IMR-90 (cell line): Measurements from ENCODE around the gene MEIS2. TPM values are rescaled to one million over a fixed set of nuclear protein-coding genes. Genes with fewer than 3 reads are reported as not detected.

Source experiments
- ATAC-seq: fragments of 200-7000 bp; cut with Tn5 transposase; 2 replicates; pipeline ENCODE4 v1.9.1; 2020; ENCODE audit warnings: low read depth, mild to moderate bottlenecking, moderate library complexity
- BruUV-seq: library from RNA; stranded (reverse); fragments of 400-500 nt; replicated peaks from 2 replicates; lab custom pipeline; 2021; lab: Mats Ljungman, UMichigan
- CTCF ChIA-PET: fragments of 300-600 bp; formaldehyde crosslinking; extraction: SDS; loops from one replicate; lab custom pipeline; 2021; ENCODE audit warnings: antibody characterized with exemption; lab: Yijun Ruan, JAX
- POLR2A ChIA-PET: fragments of 300-600 bp; sonication (Branson Sonifier 250); formaldehyde crosslinking; loops from one replicate; lab custom pipeline; 2022; ENCODE audit warnings: antibody characterized with exemption; ENCODE audit not compliant: unreplicated experiment; lab: Charles Lee
- DNase-seq: peaks from one replicate; pipeline ENCODE4 v3.0.0; 2013
- H2AFZ ChIP-seq: replicated peaks from 2 replicates; pipeline ENCODE3; 2013; ENCODE audit warnings: low read length, mild to moderate bottlenecking; ENCODE audit not compliant: poor library complexity
- H2AK5ac ChIP-seq: 2 replicates; pipeline ENCODE4 v1.6.1; 2013; ENCODE audit warnings: low read depth, low read length, inconsistent platforms
- H2AK9ac ChIP-seq: replicated peaks from 2 replicates; pipeline ENCODE3; 2013; ENCODE audit warnings: mild to moderate bottlenecking, low read depth, low read length, moderate library complexity; ENCODE audit not compliant: poor library complexity
- H2BK120ac ChIP-seq: 2 replicates; pipeline ENCODE4 v1.6.1; 2013; ENCODE audit warnings: low read depth, low read length, inconsistent platforms
- H2BK15ac ChIP-seq: 3 replicates; pipeline ENCODE4 v1.6.1; 2013; ENCODE audit warnings: low read depth, low read length, inconsistent platforms
- H2BK20ac ChIP-seq: 2 replicates; pipeline ENCODE4 v1.6.1; 2013; ENCODE audit warnings: low read depth, mild to moderate bottlenecking, inconsistent platforms, low read length, moderate library complexity
- H2BK5ac ChIP-seq: 2 replicates; pipeline ENCODE4 v1.6.1; 2013; ENCODE audit warnings: mild to moderate bottlenecking, low read depth, low read length, inconsistent platforms; ENCODE audit not compliant: poor library complexity, severe bottlenecking
- H3K14ac ChIP-seq: replicated peaks from 2 replicates; pipeline ENCODE4 v1.6.1; 2013; ENCODE audit warnings: low read depth, low read length, inconsistent platforms
- H3K18ac ChIP-seq: 2 replicates; pipeline ENCODE4 v1.6.1; 2013; ENCODE audit warnings: low read depth, low read length, control low read depth
- H3K23ac ChIP-seq: 2 replicates; pipeline ENCODE4 v1.6.1; 2013; ENCODE audit warnings: low read depth, low read length, inconsistent platforms
- H3K27ac ChIP-seq: 2 replicates; pipeline ENCODE4 v1.5.1; 2013; ENCODE audit warnings: mild to moderate bottlenecking, control low read depth, low read length; ENCODE audit not compliant: insufficient read depth
- H3K27me3 ChIP-seq: 2 replicates; pipeline ENCODE4 v1.6.1; 2013; ENCODE audit warnings: low read length; ENCODE audit not compliant: control insufficient read depth, insufficient read depth
- H3K36me3 ChIP-seq: 2 replicates; pipeline ENCODE4 v1.6.1; 2013; ENCODE audit warnings: low read length, mixed read lengths; ENCODE audit not compliant: control insufficient read depth, insufficient read depth
- H3K4ac ChIP-seq: 2 replicates; pipeline ENCODE4 v1.6.1; 2013; ENCODE audit warnings: low read depth, low read length, inconsistent platforms
- H3K4me1 ChIP-seq: 2 replicates; pipeline ENCODE4 v1.6.1; 2013; ENCODE audit warnings: low read length, mixed read lengths; ENCODE audit not compliant: control insufficient read depth, insufficient read depth
- H3K4me2 ChIP-seq: 2 replicates; pipeline ENCODE4 v1.6.1; 2013; ENCODE audit warnings: low read depth, mild to moderate bottlenecking, control low read depth, low read length, moderate library complexity
- H3K4me3 ChIP-seq: 2 replicates; pipeline ENCODE4 v1.5.1; 2013; ENCODE audit warnings: low read depth, mild to moderate bottlenecking, control low read depth, low read length, moderate library complexity; ENCODE audit not compliant: insufficient read depth
- H3K56ac ChIP-seq: 2 replicates; pipeline ENCODE4 v1.6.1; 2013; ENCODE audit warnings: low read length, inconsistent platforms; ENCODE audit not compliant: insufficient read depth; ENCODE audit errors: extremely low read depth
- H3K79me1 ChIP-seq, 2 experiments: 2 replicates each; pipeline ENCODE4 v1.6.1; 2013; ENCODE audit warnings: low read length in 2 of 2, inconsistent platforms in 1 of 2, low read depth in 1 of 2
- H3K9ac ChIP-seq: 2 replicates; pipeline ENCODE4 v1.6.1; 2013; ENCODE audit warnings: low read depth, low read length, control low read depth
- H3K9me1 ChIP-seq: 2 replicates; pipeline ENCODE4 v1.6.1; 2013; ENCODE audit warnings: low read length, inconsistent platforms; ENCODE audit not compliant: insufficient read depth
- H3K9me3 ChIP-seq: 2 replicates; pipeline ENCODE4 v1.6.1; 2013; ENCODE audit warnings: low read length; ENCODE audit not compliant: control insufficient read depth, insufficient read depth
- H4K20me1 ChIP-seq: 2 replicates; pipeline ENCODE4 v1.6.1; 2013; ENCODE audit warnings: low read length, inconsistent platforms; ENCODE audit not compliant: insufficient read depth
- H4K5ac ChIP-seq: 2 replicates; pipeline ENCODE4 v1.6.1; 2013; ENCODE audit warnings: mild to moderate bottlenecking, low read depth, low read length, control low read depth
- H4K8ac ChIP-seq, 2 experiments: 2 replicates each; pipeline ENCODE4 v1.6.1; 2013; ENCODE audit warnings: low read depth in 2 of 2, low read length in 2 of 2, control low read depth in 1 of 2, inconsistent platforms in 1 of 2
- H4K91ac ChIP-seq: 2 replicates; pipeline ENCODE4 v1.6.1; 2013; ENCODE audit warnings: low read depth, low read length, inconsistent platforms; ENCODE audit not compliant: insufficient read depth
- BHLHE40 ChIP-seq: fragments of 150-350 bp; IDR thresholded peaks from 2 replicates; pipeline ENCODE4 v1.6.1; 2016; ENCODE audit warnings: mild to moderate bottlenecking, low read depth, low read length
- CEBPB ChIP-seq: IDR thresholded peaks from 2 replicates; pipeline ENCODE4 v1.6.1; 2012; ENCODE audit warnings: low read depth, low read length, improper control_type of control experiment
- CHD1 ChIP-seq: IDR thresholded peaks from 2 replicates; pipeline ENCODE4 v1.6.1; 2012; ENCODE audit warnings: low read depth, low read length, improper control_type of control experiment
- ELK1 ChIP-seq: fragments of 150-350 bp; IDR thresholded peaks from 2 replicates; pipeline ENCODE4 v1.6.1; 2016; ENCODE audit warnings: low read depth, mild to moderate bottlenecking, low read length, moderate library complexity, borderline replicate concordance
- MAFK ChIP-seq: IDR thresholded peaks from 2 replicates; pipeline ENCODE4 v1.6.1; 2012; ENCODE audit warnings: low read depth, low read length, improper control_type of control experiment
- MAZ ChIP-seq: IDR thresholded peaks from 2 replicates; pipeline ENCODE4 v1.6.1; 2012; ENCODE audit warnings: low read depth, mild to moderate bottlenecking, low read length, improper control_type of control experiment, moderate library complexity, borderline replicate concordance
- MXI1 ChIP-seq: IDR thresholded peaks from 2 replicates; pipeline ENCODE4 v1.6.1; 2012; ENCODE audit warnings: low read depth, mild to moderate bottlenecking, low read length, moderate library complexity, borderline replicate concordance
- NFE2L2 ChIP-seq: fragments of 150-350 bp; IDR thresholded peaks from 2 replicates; pipeline ENCODE4 v1.6.1; 2016; ENCODE audit warnings: low read depth, mild to moderate bottlenecking, low read length
- POLR2A ChIP-seq: IDR thresholded peaks from 2 replicates; pipeline ENCODE4 v1.6.1; 2012; ENCODE audit warnings: mild to moderate bottlenecking, low read depth, low read length
- RAD21 ChIP-seq: IDR thresholded peaks from 2 replicates; pipeline ENCODE4 v1.6.1; 2012; ENCODE audit warnings: low read length, improper control_type of control experiment
- RCOR1 ChIP-seq: IDR thresholded peaks from 2 replicates; pipeline ENCODE4 v1.6.1; 2012; ENCODE audit warnings: mild to moderate bottlenecking, low read length, improper control_type of control experiment; ENCODE audit not compliant: insufficient replicate concordance
- WGBS, 2 experiments: methylation state at CpG; one replicate each; pipeline versions ENCODE4 v1.1.5 to v1.1.7; 2013; ENCODE audit warnings: missing lambda C conversion rate in 2 of 2; ENCODE audit not compliant: insufficient read length in 1 of 2; ENCODE audit errors: extremely low coverage in 2 of 2; 5-methylcytosine and 5-hydroxymethylcytosine counted together
- dilution Hi-C: fragments of 300-500 bp; cut with HindIII; formaldehyde crosslinking; loops from one replicate; pipeline ENCODE4 v1.14.3; 2018; ENCODE audit warnings: low sequenced_read_pairs; ENCODE audit not compliant: unreplicated experiment
- in situ Hi-C: fragments of 300-500 bp; cut with MboI; formaldehyde crosslinking; loops from 3 replicates; pipeline ENCODE4 v1.14.3; 2019; ENCODE audit warnings: low sequenced_read_pairs, inconsistent platforms, mixed read lengths
- intact Hi-C: fragments of 100-400 bp; cut with micrococcal nuclease; formaldehyde crosslinking; loops from 2 replicates; pipeline ENCODE4 v1.10.0; 2022
- polyA plus RNA-seq, 3 experiments: library from polyadenylated mRNA; depleted of rRNA; stranded (reverse); fragments of >200 nt; gene quantifications; 2 replicates each; pipeline ENCODE4 v1.2.3, GENCODE V29; 2012; ENCODE audit warnings: low replicate concordance in 1 of 3
- total RNA-seq: library from RNA; depleted of rRNA; stranded (reverse); fragments of >200 nt; gene quantifications from 2 replicates; pipeline ENCODE4 v1.2.3, GENCODE V29; 2012

The MEIS2 gene
- total and polyA plus RNA-seq, 2 of the 4 experiments (the other 2 are of a cell fraction): 70.1 to 71.3 TPM

- H2AFZ ChIP-seq: no peak overlapping the region
- intact Hi-C loops: loop anchor here (10.0 kb wide), 3 partner anchors 599 to 1579 kb away; no protein-coding TSS in a partner anchor
- H3K14ac ChIP-seq: no peak overlapping the region
- ATAC-seq: no peak
- no peak overlapping the region for H3K4ac ChIP-seq
- ChIA-PET POLR2A (no interaction called here), CTCF (interaction anchor here (0.7 kb wide), 1 partner anchor 1659 kb away, joined by 3 read pairs; no protein-coding TSS in a partner anchor)
- no peak overlapping the region for H3K9ac ChIP-seq
- no peak overlapping the region for H4K8ac ChIP-seq
- H3K4me3 ChIP-seq: no peak overlapping the region
- H3K4me2 ChIP-seq: no peak overlapping the region
- no peak overlapping the region for H2AK5ac ChIP-seq
- in situ Hi-C loops: no loop called here
- no peak overlapping the region for H2BK20ac ChIP-seq
- dilution Hi-C loops: no loop called here
- peaks cover 2% of the 10 kb centered on the region; the same call in 1 of the 2 replicates for H3K4me1 ChIP-seq
- no peak overlapping the region for H3K27ac ChIP-seq
- H3K79me1 ChIP-seq: peaks cover 0 to 24% of the 10 kb centered on the region in 2 experiments; a peak in 3 of 4 replicates
- no peak overlapping the region for H2BK120ac ChIP-seq
- BruUV-seq: no TSS peak
- H4K20me1 ChIP-seq: no peaks in the 10 kb centered on the region
- H3K36me3 ChIP-seq: no peaks in the 10 kb centered on the region
- H3K56ac ChIP-seq: no peak overlapping the region
- no peak overlapping the region for H2BK5ac ChIP-seq
- no peak overlapping the region for H2AK9ac ChIP-seq
- H2BK15ac ChIP-seq: no peak overlapping the region
- no peaks in the 10 kb centered on the region; the same call in 1 of the 2 replicates for H3K27me3 ChIP-seq
- WGBS, 2 experiments: 100% methylated on average over 1 of the region's 27 CpGs; no CpG with 5 or more reads in 1 of the 2 experiments
- H3K18ac ChIP-seq: no peak overlapping the region
- H3K9me3 ChIP-seq: no peaks in the 10 kb centered on the region
- no peak for TF ChIP-seq BHLHE40
- no peak for TF ChIP-seq POLR2A
- TF ChIP-seq RCOR1: no peak
- no peak for TF ChIP-seq MAFK
- no peak for TF ChIP-seq MAZ
- TF ChIP-seq CEBPB: no peak
- no peak for TF ChIP-seq ELK1
- no peak for TF ChIP-seq NFE2L2
- TF ChIP-seq CHD1: no peak
- TF ChIP-seq MXI1: no peak
- no peak for TF ChIP-seq RAD21
- H3K9me1 ChIP-seq: no peaks in the 10 kb centered on the region
- no peak overlapping the region for H4K5ac ChIP-seq
- no peak overlapping the region for H3K23ac ChIP-seq
- DNase-seq: no peak
- no peak overlapping the region for H4K91ac ChIP-seq
Measured at GRCh38 chr15:37103475-37104423, 3.4 kb upstream of the MEIS2 start.
